Fibroblast of peridontal ligament (primary cell): ENCODE data around the gene WDR86.

Experiments
- DNase-seq: peaks from one replicate; pipeline ENCODE4 v3.0.0-alpha.2; 2010; ENCODE audit errors: extremely low read depth

WDR86 gene

GRCh38 chr7:151349507-151349853, 60.4 kb downstream of the WDR86 start:
- DNase-seq, result no peak

DNA sequence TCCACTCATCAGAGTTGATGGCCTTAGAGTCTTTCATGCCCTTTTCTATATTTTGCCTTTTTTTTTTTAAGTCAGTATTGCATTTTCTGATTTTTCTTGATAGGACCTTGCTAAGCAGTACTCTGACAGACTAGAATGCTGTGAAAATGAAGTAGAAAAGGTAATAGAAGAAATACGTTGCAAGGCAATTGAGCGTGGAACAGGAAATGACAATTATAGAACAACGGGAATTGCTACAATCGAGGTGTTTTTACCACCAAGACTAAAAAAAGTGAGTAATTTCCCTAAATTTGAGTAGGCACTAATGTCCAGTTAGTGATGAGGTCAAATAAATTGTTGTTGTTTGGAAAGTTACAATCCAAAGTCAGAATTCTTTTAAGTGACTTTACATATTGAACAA, 60.9 kb downstream of the WDR86 start:
- no peak for DNase-seq

DNA sequence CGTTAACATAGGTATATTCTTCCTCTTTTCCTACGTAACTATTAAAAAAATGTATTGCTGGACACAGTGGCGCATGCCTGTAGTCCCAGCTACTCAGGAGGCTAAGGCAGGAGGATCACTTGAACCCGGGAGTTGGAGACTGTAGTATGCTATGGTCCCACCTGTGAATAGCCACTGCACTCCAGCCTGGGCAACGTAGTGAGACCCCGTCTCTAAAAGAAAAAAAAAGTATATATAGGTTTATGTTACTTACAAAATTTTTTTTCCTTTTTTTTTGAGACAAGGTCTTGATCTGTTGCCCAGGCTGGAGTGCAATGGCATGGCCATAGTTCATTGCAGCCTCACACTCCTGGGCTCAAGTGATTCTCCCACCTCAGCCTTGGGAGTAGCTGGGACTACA, 62.6 kb downstream of the WDR86 start:
- DNase-seq, result no peak

- DNase-seq, result no peak
These were observed 63.4 kb downstream of the WDR86 start for GRCh38 chr7:151346470-151346769.

- DNase-seq, result no peak
These were observed 64.0 kb downstream of the WDR86 start for GRCh38 chr7:151345576-151346469.

GRCh38 chr7:151343516-151343915, 66.3 kb downstream of the WDR86 start:
- no peak for DNase-seq

DNA sequence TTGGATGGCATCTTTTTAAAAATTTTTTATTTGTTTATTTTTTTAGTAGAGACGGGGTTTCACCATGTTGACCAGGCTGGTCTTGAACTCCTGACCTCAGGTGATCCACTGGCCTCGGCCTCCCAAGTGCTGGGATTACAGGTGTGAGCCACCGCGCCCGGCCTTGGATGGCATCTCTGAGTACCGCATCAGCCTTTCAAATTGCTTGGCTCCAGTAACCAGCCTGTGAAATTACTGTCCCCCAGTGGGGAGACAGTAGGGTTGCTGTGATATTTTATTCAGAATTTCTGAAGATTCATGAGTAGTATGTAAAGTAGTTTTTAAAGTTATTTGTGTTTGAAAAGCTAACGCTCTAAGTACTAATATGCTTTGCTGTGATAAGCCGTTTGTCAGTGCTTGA, 67.0 kb downstream of the WDR86 start:
- DNase-seq, result no peak

- DNase-seq, result peak; percentile 42
These were observed 67.7 kb downstream of the WDR86 start for GRCh38 chr7:151342102-151342646.

DNA sequence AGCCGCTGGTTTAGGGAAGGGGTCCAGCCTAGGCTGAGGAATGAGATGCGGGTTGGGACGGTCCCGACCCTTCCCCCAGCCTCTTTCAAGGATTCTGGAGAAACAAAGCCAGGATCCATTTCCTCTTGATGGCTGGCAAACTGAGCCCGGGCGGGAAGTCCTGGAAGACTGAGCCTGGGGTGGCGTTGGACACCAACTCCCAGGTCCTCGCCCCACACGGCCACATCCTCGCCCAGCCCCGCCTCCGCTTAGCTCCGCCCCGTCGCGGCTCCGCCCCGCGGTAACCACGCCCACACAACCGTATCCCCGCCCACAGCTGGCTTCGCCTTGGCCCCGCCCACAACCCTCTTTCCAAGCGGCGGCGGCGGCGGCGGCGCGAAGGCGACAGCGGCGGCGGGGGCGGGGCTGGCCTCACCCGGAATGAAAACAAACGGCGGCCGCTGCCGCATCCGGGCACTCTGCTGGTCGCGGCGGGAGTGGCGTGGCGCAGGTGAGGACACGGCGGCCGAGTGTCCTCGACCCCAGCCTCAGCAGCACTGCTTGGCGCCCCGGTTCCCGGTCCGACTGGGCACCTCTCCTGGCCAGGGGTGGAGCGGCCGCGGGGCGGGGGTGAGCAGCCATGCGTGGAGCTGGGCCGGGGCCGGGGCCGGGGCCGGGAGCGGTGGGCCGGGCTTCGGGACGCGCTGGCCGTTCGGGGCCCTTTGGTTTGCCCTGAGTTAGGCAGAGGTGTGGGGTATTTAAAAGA, 68.3 kb downstream of the WDR86 start, which contains the start of gene NUB1:
NUB1 (plus strand) TSS at position 456 of the 745 bp plus-strand sequence. CDS start 3,538 bp downstream, outside the sequence.
- DNase-seq, result peak; percentile 73

GRCh38 chr7:151340794-151341356, 69.0 kb downstream of the WDR86 start:
- DNase-seq, result no peak

- no peak for DNase-seq
These were observed 70.0 kb downstream of the WDR86 start for GRCh38 chr7:151339651-151340382.

- no peak for DNase-seq
These were observed 71.0 kb downstream of the WDR86 start for GRCh38 chr7:151338809-151339208.

DNA sequence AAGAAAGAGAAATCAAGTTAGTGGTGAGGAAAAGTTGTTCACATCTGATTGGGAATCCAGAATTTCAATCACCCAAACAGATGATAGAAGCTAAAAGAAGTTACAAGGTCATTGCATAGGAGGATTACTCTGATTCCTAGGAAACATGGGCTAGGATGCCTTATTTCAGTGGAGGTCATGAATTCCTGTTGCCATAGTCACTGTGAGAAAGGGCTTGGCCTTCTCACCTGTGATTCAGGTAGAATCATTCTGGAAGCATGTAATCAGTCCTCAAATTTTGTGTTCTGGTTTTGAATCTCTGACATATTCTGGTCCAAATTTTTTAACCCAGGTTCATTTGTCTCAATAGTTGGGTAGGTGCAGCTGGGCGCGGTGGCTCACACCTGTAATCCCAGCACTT, 72.5 kb downstream of the WDR86 start:
- no peak for DNase-seq

GRCh38 chr7:151336027-151336708, 73.7 kb downstream of the WDR86 start:
- no peak for DNase-seq

- no peak for DNase-seq
These were observed 75.2 kb downstream of the WDR86 start for GRCh38 chr7:151334628-151335027.
